ENCODE measurements around the gene LRP2. TPM values are rescaled to one million over a fixed set of nuclear protein-coding genes. Genes with fewer than 3 reads are reported as not detected.
"Not testable (repeated sequence)": the region's sequence is repeated elsewhere in the genome, so short reads cannot be mapped to it uniquely, and the experiment has no call there.

The LRP2 gene
- not detected for total RNA-seq (ENCODE audit: unreplicated experiment)
- long read RNA-seq = 0 reads

DNA sequence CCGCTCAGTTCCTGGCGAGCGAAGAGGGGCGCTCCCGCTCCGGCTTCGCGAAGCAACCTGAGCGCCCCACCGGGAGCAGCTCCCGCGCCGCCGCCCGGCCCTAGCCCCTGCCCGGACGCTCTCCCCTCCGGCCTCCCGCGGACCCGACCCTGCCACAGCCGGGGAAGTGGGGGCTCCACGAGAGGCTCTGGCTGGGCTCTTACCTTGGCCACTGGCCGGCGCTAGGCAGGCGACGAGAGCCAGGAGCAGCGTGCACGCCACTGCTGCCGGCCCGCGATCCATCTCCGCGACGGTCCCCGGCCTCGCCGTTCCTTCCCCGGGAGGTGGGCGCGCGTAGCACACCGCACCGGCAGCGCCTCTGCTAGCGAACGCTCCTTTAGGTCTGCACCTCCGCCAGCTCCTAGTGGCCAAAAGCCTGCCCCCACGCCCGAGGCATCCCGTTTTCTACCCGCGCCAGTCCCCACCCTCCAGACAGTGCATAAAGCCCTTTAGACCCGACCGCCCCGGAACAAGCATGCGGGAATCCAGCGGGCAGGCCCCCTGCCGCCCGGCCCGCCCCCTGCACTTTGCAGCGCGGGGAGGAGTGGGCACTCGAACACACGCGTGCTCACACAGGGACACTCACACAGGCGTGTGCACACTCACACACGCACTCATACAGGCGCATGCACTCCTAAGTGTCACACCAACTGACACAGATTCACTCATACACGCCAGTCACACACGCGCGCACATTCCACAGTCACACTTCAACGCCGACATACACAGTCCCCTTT, at the start of gene LRP2:
Gene LRP2 (minus strand): TSS at position 417 of the 776 bp plus-strand sequence. CDS start 135 bp downstream, at position 282.
- Mint-ChIP-seq H3K36me3 (ENCODE audit: unreplicated experiment) (peaks cover 5% of the 10 kb centered on the region), H3K27ac (ENCODE audit: unreplicated experiment) (peak within 1 kb of the TSS; percentile 30), H3K27me3 (ENCODE audit: unreplicated experiment) (peaks cover 23% of the 10 kb centered on the region), H3K4me1 (ENCODE audit: low read depth, unreplicated experiment) (peaks cover 10% of the 10 kb centered on the region), H3K4me3 (ENCODE audit: unreplicated experiment) (peak within 1 kb of the TSS; percentile 86), H3K9me3 (ENCODE audit: unreplicated experiment) (no peaks in the 10 kb centered on the region)
- TF ChIP-seq, protein P1, sequence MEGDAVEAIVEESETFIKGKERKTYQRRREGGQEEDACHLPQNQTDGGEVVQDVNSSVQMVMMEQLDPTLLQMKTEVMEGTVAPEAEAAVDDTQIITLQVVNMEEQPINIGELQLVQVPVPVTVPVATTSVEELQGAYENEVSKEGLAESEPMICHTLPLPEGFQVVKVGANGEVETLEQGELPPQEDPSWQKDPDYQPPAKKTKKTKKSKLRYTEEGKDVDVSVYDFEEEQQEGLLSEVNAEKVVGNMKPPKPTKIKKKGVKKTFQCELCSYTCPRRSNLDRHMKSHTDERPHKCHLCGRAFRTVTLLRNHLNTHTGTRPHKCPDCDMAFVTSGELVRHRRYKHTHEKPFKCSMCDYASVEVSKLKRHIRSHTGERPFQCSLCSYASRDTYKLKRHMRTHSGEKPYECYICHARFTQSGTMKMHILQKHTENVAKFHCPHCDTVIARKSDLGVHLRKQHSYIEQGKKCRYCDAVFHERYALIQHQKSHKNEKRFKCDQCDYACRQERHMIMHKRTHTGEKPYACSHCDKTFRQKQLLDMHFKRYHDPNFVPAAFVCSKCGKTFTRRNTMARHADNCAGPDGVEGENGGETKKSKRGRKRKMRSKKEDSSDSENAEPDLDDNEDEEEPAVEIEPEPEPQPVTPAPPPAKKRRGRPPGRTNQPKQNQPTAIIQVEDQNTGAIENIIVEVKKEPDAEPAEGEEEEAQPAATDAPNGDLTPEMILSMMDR (IDR thresholded peaks at IDR 0.05; ENCODE audit: partially characterized antibody, unreplicated experiment) = no peak
- peak; percentile 64 for DNase-seq

GRCh38 chr2:169406891-169407290, 44.6 kb upstream of the LRP2 start:
- Mint-ChIP-seq H3K4me1 (ENCODE audit: low read depth, unreplicated experiment) (no peaks in the 10 kb centered on the region), H3K36me3 (ENCODE audit: unreplicated experiment) (no peaks in the 10 kb centered on the region), H3K4me3 (ENCODE audit: unreplicated experiment) (no peak overlapping the region), H3K27me3 (ENCODE audit: unreplicated experiment) (peaks cover 1% of the 10 kb centered on the region), H3K27ac (ENCODE audit: unreplicated experiment) (no peak overlapping the region), H3K9me3 (ENCODE audit: unreplicated experiment) (no peaks in the 10 kb centered on the region)
- TF ChIP-seq, protein P1 (IDR thresholded peaks at IDR 0.05; ENCODE audit: partially characterized antibody, unreplicated experiment) = no peak
- no peak for DNase-seq

DNA sequence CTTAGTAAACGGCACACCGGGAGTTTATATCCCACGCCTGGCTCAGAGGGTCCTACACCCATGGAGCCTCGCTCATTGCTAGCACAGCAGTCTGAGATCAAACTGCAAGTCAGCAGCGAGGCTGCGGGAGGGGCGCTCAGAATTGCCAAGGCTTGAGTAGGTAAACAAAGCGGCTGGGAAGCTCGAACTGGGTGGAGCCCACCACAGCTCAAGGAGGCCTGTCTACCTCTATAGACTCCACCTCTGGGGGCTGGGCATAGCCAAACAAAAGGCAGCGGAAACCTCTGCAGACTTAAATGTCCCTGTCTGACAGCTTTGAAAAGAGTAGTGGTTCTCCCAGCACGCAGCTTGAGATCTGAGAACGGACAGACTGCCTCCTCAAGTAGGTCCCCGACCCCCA, 37.2 kb upstream of the LRP2 start:
- not testable (repeated sequence) for H3K27ac Mint-ChIP-seq (ENCODE audit: unreplicated experiment); DNase-seq; H3K27me3 Mint-ChIP-seq (ENCODE audit: unreplicated experiment); H3K4me3 Mint-ChIP-seq (ENCODE audit: unreplicated experiment); H3K4me1 Mint-ChIP-seq (ENCODE audit: low read depth, unreplicated experiment); H3K9me3 Mint-ChIP-seq (ENCODE audit: unreplicated experiment)
- H3K36me3 Mint-ChIP-seq (ENCODE audit: unreplicated experiment) = peaks cover 15% of the 10 kb centered on the region

- TF ChIP-seq, protein P1 (IDR thresholded peaks at IDR 0.05; ENCODE audit: partially characterized antibody, unreplicated experiment) = no peak
- Mint-ChIP-seq H3K4me3 (ENCODE audit: unreplicated experiment) (no peak overlapping the region), H3K4me1 (ENCODE audit: low read depth, unreplicated experiment) (peaks cover 14% of the 10 kb centered on the region), H3K27ac (ENCODE audit: unreplicated experiment) (no peak overlapping the region), H3K36me3 (ENCODE audit: unreplicated experiment) (peaks cover 15% of the 10 kb centered on the region), H3K27me3 (ENCODE audit: unreplicated experiment) (peaks cover 3% of the 10 kb centered on the region), H3K9me3 (ENCODE audit: unreplicated experiment) (peaks cover 3% of the 10 kb centered on the region)
- DNase-seq = no peak
Observed at GRCh38 chr2:169397697-169398096, 35.4 kb upstream of the LRP2 start.

GRCh38 chr2:169395821-169396374, 33.6 kb upstream of the LRP2 start:
- Mint-ChIP-seq H3K4me3 (ENCODE audit: unreplicated experiment) (no peak overlapping the region), H3K9me3 (ENCODE audit: unreplicated experiment) (peaks cover 3% of the 10 kb centered on the region), H3K27ac (ENCODE audit: unreplicated experiment) (no peak overlapping the region), H3K36me3 (ENCODE audit: unreplicated experiment) (peaks cover 15% of the 10 kb centered on the region), H3K27me3 (ENCODE audit: unreplicated experiment) (peaks cover 3% of the 10 kb centered on the region), H3K4me1 (ENCODE audit: low read depth, unreplicated experiment) (peaks cover 14% of the 10 kb centered on the region)
- TF ChIP-seq, protein P1 (IDR thresholded peaks at IDR 0.05; ENCODE audit: partially characterized antibody, unreplicated experiment) = no peak
- DNase-seq = no peak
